NCI-H446 treated with DMSO at 0.1 percent for 48 hours (cell line): Measurements from ENCODE around the gene OR2V1.
"Not testable (repeated sequence)": the region's sequence is repeated elsewhere in the genome, so short reads cannot be mapped to it uniquely, and the experiment has no call there.

Source experiments
- DNase-seq: peaks from one replicate; lab custom pipeline; 2025; lab: John Stamatoyannopoulos, UW

OR2V1 gene

DNA sequence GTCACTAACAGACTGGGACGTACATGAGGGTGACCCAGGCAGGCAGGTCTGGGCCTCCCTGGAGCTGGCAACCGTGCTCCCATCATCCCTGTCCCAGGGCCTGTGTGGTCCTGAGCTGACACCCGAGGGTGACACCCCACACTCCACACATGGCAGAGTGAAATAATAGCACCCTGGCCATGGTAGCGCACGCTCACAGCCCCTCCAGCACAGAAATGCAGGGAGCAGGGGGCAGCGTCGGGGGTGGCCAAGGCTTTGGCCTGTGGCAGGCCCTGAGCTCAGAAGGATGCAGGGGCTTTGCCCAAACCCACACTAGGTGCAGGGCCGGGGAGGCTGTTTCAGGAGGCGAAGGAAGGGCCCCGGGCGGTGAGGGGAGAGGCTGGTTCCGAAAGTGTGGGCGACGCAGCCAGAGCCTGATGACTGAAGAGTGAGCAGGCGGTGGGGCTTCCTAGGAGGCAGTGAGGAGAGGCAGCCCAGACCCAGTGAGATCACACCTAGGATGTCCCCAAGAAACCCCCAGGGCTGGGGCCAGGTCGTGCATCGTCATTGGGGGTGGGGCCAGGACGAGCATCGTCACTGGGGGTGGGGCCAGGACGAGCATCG, 29.3 kb upstream of the OR2V1 start:
- peak; percentile 48 for DNase-seq

DNA sequence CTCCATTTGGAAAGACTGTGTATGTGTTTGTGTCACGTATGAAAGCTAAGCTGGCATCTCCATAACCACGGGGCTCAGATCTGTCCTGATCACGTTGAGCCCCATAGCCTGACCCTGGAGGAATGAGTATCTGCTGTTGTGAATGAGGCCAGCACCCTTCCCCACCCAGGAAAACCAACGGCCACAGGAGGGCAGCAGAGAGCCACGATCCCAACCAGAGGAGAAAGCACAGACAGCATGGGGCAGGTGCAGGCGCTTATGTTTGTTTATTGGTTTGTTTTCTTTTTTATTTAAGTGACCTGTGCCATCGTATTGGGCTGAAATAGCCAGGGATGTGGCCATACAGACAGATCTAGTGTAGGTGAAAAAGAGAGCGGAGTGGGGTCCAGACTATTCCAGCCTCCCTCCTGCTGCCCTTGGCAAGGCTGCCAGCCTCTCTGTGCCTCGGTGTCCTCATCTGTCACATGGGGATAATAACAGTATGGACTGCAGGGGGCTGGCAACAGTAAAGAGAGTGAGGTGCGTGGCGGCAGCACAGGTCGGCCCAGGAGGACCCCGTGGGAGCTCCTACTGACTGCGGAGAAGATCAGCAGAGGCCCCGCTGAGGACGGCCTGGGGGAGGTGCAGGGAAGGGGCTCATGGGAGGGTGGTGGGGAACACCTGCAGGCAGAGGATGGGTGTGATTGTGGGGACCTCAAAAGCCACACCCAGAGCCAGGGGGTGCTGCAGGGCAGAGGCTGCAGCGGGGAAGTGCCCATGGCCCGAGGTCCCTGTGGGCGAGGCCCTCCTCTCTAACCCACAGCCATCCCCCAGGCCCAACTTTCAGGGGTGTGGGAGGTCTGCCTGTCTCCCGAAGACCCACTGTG, 28.6 kb upstream of the OR2V1 start:
- DNase-seq = peak; percentile 41

DNA sequence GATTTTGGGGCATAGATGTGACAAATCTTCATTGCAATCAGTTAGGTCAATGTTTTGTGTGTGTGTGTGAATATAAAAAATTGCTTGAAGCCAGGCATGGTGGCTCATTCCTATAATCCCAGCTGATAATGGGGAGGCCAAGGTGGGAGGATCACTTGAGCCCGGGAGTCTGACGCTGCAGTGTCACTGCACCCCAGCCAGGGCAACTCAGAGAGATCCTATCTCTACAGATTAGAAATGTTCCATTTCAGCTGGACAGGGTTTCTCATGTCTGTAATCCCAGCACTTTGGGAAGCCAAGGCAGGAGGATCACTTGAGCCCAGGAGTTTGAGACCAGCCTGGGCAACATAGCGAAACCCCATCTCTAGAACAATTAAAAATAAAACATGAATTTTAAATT, 27.9 kb upstream of the OR2V1 start:
- no peak for DNase-seq

DNA sequence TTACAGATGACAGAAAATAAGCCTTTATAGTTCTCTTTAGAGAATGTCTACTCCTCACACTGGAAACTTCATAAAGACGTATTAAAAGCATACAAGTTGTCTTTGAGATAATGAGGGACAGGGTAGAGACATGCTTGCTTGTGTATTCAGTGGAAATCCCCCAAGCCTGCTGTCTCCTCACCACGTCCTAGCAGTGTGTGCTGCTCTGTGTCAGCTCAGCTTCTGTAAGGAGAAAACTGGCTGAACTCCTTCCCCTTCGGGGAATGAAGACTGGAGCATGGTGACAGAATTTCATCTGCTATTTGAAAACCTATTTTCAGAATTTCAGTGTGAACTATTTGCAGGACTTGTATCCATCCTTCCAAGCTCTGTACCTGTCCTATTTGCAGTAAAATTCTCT, 25.8 kb upstream of the OR2V1 start:
- no peak for DNase-seq

DNA sequence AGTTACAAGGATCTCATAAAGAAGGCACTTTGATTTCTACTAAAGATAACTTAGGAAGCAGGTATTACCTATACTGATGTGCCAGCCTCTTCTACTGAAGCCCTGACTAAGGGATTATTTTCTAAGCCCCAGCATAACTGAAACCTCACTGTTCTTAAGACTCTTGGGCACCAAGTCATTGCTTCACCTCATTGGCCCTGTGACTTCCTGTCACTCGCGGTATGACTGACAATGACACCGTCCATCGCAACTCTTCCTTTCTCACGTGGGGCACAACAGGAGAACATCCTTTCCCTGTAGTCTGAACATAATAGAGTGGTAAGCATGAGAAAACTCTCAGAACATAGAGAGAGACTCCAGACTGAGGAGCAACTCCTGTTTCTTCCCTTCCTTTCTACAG, 22.8 kb upstream of the OR2V1 start:
- no peak for DNase-seq

DNA sequence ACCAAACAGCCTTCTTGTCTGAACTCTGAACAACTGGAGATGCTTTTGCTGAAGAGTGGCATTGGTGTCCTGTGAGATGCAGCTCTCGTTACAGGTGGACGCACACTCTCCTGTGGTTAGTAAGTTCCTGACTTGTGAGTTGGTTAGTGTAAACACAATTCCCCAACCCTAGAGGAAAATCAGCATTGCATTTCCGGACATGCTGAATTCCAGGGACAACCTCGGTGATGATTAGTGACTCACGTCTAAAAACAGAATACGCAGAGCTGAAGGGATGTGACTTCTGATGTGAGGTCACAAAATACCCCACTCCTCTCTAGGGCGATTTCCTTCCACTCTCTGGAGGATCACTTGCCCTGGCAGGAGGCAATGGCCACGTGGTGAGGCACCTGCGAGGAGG, 21.4 kb upstream of the OR2V1 start:
- no peak for DNase-seq

DNA sequence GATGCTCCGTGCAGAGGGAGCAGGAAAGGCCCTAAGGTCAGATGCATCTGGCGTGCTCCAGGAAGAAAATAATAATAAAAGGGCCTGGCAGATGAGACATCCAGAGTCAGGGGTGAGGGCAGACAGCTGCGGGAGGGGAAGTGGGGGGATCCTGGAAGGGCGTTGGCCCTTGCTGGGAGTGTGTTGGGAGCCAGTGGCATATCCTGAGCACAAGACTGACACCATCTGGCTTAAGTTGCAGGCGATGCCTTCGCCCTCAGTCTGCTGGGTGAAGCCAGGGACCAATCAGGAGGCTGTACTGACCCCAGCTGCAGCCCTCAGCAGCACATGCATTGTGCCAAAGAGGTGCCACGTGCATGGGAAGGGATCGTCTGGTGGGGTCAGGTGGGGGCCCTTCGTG, 20.2 kb upstream of the OR2V1 start:
- no peak for DNase-seq

DNA sequence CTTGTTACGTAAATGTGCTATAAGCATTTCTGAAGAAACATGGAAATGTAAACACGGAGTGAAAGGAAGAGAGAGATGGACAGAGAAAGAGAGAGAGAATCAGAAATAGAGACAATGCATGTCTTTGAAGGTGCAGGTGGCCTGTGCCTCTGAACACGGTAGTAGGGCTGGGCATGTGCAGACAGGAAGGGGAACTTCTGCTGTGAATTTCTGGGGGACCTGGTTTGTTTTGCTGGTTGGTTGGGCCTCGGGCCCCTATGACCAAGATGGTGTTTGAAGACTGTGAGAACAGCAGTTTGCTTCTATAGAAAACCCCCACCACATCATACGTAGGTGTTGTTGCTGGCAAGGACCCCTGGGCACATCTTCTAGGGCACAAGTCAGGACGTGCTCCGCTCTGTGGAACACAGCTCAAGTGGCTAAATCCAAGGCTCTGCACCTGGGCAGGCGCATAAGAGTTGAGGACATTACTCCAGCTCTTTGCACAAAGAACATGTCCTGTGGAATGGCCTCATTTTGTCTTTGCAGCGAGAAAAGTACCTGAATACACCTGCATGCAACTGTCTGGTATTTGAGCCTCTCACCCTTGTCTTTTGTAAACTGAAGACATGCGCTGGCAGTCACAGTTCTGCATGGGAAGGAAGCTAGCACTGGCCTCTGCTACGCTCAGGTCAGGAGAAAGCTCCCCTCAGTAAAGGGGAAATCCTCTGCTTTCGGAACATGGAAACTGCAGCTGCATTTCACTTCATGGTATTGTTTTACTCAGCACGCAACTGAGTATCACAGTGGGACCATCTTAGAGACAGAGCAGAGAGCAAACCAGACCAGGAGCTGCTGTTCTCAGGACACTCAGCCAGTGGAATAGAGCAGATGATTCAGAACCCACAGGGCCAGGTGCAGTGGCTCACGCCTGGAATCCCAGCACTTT, 19.1 kb upstream of the OR2V1 start:
- no peak for DNase-seq

DNA sequence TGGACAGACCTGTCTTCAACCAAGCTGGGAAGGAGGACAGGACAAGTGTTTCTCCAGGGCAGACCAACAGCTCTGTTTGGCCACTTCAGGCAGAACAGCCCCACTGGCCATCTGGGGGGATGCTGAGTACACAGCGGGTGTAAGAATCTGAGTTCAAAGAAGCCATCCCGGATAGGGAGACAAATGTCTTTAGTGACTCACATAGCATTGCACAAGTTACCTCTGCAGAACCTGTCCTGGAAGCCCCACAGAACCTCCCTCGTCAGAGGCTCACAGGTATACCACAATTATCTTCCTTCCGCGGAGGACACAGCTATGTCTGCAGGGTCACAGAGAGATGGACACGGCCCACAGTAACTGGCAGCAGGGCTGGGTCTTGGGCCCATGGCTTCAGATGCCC, 18.4 kb upstream of the OR2V1 start:
- no peak for DNase-seq

DNA sequence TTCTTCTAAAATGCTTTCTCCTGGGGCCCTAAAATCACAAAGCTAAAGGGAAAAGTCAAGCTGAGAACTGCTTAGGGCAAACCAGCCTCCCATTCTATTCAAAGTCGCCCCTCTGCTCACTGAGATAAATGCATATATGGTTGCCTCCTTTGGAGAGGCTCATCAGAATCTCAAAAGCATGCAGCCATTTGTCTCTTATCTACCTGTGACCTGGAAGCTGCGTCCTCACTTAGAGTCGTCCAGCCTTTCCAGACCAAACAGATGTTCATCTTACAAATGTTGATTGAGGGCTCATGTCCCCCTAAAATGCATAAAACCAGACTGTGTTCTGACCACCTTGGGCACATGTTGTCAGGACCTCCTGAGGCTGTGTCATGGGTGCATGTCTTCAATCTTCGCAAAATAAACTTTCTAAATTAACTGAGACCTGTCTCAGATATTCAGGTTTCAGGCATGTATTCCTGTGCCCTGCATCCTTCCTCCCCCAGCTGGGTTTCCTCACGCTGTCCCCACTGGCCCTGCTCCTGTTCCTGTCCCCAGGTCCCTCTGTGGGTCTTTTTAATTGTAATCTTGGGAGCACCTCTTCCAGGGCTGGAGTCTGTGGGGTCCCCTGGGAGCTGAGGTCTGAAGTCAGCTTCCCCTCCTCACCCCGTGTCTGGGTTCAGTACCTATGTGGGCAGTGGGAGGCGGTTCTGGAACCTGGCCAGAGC, 16.1 kb upstream of the OR2V1 start, which contains the start of gene OR2V2:
TSS of gene OR2V2 (plus strand) at position 660 of the 710 bp plus-strand sequence. CDS start 7,357 bp downstream, outside the sequence.
- DNase-seq = not testable (repeated sequence)

DNA sequence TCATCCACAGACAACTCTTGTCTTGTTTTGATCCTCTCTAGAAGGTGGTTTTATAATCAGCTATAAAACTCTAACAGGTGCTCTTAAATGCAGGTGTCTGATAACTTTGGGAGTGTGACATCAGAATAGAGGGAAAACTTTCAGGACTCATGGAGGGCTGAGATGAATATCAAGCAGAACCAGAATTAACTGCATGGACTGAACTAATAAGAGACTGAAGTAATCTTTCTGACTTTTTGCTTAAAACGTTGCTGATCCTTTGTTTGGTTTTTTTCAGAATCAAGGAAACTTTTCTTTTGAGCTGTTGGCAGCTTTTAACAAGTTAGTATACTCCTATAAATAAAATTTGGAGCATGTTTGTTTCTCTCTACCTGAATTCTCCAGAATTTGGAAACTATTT, 14.2 kb upstream of the OR2V1 start:
- DNase-seq = no peak

DNA sequence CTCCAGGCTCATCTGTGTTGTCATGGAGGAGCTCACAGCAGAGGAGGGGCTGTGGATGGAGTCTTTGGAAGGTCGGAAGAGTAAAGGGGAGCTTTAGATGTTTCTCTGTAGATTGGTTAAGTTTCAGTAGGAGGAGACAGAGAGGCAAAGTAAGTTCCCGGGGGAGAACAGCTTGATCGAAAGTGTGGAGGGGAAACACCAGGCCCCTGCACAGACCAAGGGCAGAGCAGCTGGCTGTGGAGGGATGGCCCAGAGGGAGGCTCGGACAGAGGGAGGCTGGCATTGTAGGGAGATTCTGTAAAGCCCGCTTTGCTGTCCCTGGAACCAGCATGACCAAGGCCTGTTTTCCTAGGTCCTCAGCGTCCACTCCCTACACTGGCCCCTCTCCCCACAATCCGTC, 11.1 kb upstream of the OR2V1 start:
- no peak for DNase-seq

DNA sequence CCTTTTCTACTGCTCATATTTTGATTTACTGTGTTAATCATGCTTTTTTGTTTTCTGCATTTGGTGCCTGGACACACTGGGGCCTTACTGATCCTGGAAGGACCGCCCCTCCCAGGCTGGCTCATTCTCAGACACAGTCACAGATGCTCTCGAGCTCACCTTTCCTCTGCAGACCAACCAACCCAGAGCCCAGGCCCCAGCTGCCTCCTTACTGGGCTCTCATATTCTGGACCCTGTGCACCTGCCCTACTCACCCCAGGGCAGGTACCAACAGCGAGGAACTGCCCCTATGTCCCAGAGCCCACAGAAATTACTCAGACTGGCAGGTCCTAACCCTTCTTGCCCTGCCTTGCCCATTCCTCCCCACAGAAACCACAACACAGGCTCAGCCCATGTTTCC, 9.8 kb upstream of the OR2V1 start:
- no peak for DNase-seq

DNA sequence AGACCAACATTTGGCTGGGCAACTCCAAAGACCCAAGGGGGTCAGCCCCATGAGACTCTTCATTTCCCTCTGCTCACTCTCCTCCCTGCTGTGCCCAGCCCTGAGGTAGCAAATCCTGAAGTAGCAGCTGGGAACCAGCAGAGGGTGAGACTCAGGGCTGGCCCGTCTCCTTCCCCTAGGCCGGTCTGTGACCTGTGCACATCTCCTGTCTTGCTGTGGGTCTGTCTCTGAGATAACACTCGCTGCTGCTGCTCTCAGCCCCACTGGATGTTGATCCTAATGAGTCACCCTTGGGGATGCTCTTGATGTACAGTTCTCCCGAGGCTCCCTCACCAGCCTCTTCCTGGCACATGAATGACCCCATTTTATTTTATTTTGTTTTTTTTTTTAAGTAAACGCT, 7.3 kb upstream of the OR2V1 start:
- DNase-seq = no peak

DNA sequence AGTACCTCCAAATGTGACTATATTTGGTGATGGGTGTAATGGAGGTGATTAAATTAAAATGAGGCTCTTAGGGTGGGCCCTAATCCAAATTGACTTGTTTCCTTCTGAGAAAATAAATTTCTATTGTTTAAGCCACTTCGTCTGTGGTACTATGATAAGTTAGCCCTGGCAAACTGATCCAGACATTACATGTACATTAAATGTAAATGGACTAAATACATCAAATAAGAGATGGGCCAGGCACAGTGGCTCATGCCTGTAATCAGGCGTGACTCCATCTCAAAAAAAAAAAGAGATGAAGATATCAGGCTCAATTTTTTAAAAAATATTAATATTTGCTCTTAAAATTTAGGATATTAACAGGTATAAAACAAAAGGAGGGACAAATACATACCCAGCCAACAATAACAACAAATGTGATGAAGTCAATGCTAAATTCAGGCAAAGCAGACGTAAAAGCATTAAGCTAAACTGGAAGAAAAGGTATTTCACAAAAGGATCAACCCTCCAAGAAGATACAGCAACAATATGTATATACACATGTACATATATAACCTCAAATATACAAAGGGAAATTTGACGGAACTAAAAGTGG, 5.5 kb upstream of the OR2V1 start:
- DNase-seq = no peak

DNA sequence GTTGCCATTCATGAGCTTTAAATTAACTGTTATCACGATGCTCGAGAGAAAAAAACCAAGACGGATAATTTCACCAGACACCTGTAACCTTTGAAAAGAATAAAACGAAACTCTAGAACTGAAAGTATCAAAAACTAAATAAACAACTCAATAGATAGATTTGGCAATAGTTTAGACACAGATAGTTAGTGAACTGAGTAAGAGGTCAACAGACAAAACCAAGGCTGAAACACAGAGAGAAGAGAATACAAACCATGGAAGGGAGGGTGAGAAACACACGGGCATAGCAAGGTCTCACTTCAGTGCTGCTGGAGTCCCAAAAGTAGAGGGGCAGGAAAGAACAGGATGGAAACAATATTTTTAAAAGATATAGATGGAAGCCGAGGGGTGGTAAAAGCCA, 3.3 kb upstream of the OR2V1 start:
- DNase-seq = no peak

DNA sequence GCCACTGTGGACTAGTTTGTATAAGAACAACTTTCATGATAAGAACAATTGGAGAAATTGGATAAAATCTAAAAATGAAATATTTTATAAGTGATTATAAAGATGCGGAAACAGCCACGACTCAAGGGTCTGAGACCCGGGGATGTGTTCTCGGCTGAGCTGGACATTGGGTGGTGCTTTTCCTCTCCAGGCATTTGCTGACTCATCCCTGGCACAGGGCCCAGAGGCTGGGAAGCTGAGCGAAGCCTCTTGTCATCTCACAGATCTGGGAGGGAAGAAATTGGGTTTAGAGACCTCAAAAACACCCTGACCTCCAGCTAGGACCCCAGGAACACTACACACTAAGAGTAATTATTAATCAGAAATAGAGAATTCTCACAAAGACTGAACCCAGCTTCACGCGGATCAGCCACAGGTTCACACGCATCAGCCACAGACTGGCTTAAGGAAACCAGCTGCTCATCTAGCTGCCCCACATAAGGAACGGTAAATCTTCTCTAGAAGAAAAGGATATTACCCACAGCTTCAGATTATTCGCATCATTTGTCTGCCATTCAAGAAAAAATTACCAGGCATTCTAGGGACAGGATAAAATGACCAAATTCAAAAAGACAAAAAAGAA, 2.8 kb upstream of the OR2V1 start:
- no peak for DNase-seq

DNA sequence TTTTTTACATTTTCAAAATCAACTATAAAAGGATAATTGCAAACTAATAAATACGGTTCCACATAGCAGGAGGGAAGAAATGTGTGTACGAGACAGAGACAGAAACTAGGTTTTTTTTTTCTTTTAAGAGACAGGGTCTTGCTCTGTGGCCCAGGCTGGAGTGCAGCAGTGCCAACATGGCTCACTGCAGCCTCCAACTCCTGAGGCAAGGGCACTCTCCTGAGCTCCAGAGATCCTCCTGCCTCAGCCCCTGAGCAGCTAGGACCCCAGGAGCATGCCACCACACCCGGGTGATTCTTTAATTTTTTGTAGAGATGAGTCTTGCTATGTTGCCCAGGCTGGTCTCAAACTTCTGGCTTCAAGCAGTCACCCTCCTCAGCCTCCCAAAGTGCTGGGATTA, 2.1 kb upstream of the OR2V1 start:
- no peak for DNase-seq

DNA sequence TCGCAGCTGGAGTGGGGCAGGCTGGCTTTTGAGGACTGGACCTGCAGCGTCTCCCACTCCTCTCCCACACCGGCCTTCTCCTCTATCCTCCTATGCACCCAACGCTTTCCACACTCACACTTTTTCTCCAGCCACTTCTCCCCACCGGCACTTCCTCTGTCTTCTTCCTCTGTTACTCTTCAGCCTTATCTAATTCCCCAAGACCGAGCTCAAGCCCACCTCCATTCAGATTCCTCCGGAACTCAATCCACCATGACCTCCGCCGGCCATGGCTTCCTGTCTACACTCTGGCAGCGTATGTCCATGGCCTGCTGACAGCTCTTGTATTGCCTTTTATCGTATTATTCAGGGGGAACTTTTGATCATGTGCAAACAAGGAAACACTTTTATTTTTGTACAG, 545 bp upstream of the OR2V1 start:
- no peak for DNase-seq

DNA sequence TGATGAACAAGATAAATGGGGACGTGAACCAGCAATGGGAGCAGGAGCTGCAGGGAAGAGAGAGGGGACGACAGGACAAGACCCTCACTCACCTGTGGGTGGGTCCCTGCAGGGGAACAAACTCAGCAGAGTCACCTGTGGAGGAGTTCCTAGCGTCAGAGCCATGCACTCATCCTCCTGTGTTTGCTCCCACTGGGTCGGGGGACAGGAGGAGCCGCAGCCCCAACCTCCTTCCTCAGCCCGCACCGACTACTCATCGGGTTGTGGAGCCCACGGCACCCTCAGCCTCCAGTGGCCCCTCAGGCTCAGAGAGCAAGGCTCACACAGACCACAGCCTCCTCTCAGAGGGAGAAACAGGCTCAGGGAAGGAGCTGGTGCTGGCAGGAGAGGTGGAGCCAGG, 888 bp downstream of the OR2V1 start:
- DNase-seq = not testable (repeated sequence)

DNA sequence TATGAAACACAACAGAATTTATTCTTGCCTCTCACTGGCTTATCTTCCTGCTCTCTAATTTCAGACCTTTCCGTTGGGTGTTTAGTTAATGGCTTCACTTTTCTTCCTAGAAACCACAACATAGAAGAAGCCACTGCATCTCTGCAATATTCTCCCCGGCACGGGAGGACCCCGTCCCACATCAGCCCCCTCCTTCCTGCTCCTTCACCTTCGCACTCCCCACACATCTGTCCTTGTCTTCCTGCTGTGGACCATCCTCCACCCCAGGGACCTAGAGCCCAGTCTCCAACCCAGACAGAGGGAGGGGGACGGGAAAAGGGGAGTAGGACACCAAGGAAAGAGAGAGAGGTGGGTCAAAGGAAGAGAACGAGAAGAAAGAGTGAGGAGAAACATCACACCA, 1.4 kb downstream of the OR2V1 start:
- no peak for DNase-seq
